ENCODE measurements around the gene MOGAT1. TPM values are rescaled to one million over a fixed set of nuclear protein-coding genes. Genes with fewer than 3 reads are reported as not detected.

Gene MOGAT1
- total and polyA plus RNA-seq, 9 of the 15 experiments (the other 6 are each of a cell fraction or from before 2014, with no cell fraction given): not detected

DNA sequence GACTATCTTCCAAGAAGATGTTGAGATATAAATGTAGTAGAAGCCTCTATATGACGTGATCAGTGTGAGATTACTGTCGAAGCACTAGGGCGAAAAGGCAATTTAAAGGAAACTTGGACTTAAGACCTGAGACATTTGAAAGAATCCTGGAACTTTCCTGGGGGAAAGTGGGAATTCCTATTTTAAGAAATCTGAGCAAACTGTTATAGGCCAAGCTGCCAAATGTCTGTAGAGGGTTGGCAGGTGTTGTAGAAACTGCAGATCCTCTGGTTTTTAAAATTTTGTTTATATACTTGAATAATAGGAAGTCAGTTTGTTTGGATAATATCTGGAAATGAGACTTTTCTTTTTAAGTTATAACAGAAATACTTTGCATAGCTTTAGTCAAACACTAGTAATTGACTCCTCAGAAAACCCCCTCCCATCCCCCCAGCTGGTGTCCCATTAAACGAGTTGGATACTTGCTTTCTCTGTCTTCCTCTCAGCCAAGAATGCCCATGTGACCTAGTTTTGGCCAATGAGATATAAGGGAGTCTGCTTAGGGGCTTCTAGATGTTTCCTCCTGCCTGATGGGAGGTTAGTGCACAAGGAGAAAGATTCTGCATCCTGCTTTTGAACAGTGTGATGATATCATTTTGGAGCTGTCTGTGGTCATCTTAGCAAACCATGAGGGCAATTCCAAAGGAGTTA, 61.2 kb downstream of the MOGAT1 start:
- no peak for TF ChIP-seq NUFIP1 (IDR thresholded peaks at IDR 0.05; ENCODE audit: partially characterized antibody)
- TF ChIP-seq TGIF2 (CRISPR knock-in tag; IDR thresholded peaks at IDR 0.05): no peak
- TF ChIP-seq, protein P1, sequence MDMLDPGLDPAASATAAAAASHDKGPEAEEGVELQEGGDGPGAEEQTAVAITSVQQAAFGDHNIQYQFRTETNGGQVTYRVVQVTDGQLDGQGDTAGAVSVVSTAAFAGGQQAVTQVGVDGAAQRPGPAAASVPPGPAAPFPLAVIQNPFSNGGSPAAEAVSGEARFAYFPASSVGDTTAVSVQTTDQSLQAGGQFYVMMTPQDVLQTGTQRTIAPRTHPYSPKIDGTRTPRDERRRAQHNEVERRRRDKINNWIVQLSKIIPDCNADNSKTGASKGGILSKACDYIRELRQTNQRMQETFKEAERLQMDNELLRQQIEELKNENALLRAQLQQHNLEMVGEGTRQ (CRISPR knock-in tag; IDR thresholded peaks at IDR 0.05): peak; percentile 64
- no peak for TF ChIP-seq TAL1 (IDR thresholded peaks at IDR 0.05)
- TF ChIP-seq, protein P2, sequence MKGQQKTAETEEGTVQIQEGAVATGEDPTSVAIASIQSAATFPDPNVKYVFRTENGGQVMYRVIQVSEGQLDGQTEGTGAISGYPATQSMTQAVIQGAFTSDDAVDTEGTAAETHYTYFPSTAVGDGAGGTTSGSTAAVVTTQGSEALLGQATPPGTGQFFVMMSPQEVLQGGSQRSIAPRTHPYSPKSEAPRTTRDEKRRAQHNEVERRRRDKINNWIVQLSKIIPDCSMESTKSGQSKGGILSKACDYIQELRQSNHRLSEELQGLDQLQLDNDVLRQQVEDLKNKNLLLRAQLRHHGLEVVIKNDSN (CRISPR knock-in tag; IDR thresholded peaks at IDR 0.05): 0 out of 2 replicates have a peak, but pooled peaks have one; percentile 28
- TF ChIP-seq TBP (optimal IDR thresholded peaks at IDR 0.05; ENCODE audit: low read depth, low read length): no peak
- no peak for TF ChIP-seq ZNF77 (CRISPR knock-in tag; IDR thresholded peaks at IDR 0.05)
- peak; percentile 33 for TF ChIP-seq NFYB (IDR thresholded peaks at IDR 0.05; ENCODE audit: extremely low read depth, insufficient read length)
- TF ChIP-seq TCF3 (CRISPR knock-in tag; IDR thresholded peaks at IDR 0.05): no peak
- no peak for TF ChIP-seq TAF9B (IDR thresholded peaks at IDR 0.05; ENCODE audit: partially characterized antibody)
- no peak for TF ChIP-seq GATAD2A (IDR thresholded peaks at IDR 0.05)
- no peak for TF ChIP-seq NR2C1 (IDR thresholded peaks at IDR 0.05)
- TF ChIP-seq NR2C1 (tag; IDR thresholded peaks at IDR 0.05): no peak
- TF ChIP-seq MIER1 (IDR thresholded peaks at IDR 0.05; ENCODE audit: low read depth): no peak
- 0 out of 2 replicates have a peak, but pooled peaks have one; percentile 41 for TF ChIP-seq RAD51 (IDR thresholded peaks at IDR 0.05; ENCODE audit: borderline replicate concordance, low read depth)
- no peak overlapping the region for H3K27ac ChIP-seq (ENCODE audit: extremely low read depth, low read depth, low read length)
- DNase-seq (ENCODE audit: extremely low read depth in 1 of 4, low spot score in 3 of 4) (no peak), ATAC-seq (no peak), FAIRE-seq (no peak)
- intact Hi-C loops (cut with micrococcal nuclease): no loop called here
- POLR2A ChIA-PET: no interaction called here
- BruUV-seq (replicated peaks): no TSS peak
- no peak overlapping the region for H3K4me2 ChIP-seq (ENCODE audit: insufficient read depth, low read length)
- no peaks in the 10 kb centered on the region for H3K9me1 ChIP-seq (ENCODE audit: control insufficient read depth, insufficient read depth, low read length)
- H2AFZ ChIP-seq (ENCODE audit: low read depth, low read length): no peak overlapping the region
- no peaks in the 10 kb centered on the region for H3K9me3 ChIP-seq (replicated peaks; ENCODE audit: control insufficient read depth, insufficient read depth, low read depth, low read length)
- H3K9ac ChIP-seq (ENCODE audit: insufficient read depth in 1 of 2, low read depth in 2 of 2, low read length in 2 of 2): no peak overlapping the region
- WGBS (ENCODE audit: insufficient coverage, low coverage, missing lambda C conversion rate): 42% methylated on average over 4 of the region's 4 CpGs
- no peaks in the 10 kb centered on the region for H3K36me3 ChIP-seq (ENCODE audit: control insufficient read depth, insufficient read depth, low read length)
- CTCF ChIA-PET (ENCODE audit: low intra/inter-chr PET ratio): no interaction called here
- in situ Hi-C loops (cut with MboI): no loop called here
- H3K79me2 ChIP-seq (ENCODE audit: control insufficient read depth, insufficient read depth, low read length): no peaks in the 10 kb centered on the region
- no peak overlapping the region for H3K4me3 ChIP-seq
- no peaks in the 10 kb centered on the region for H4K20me1 ChIP-seq (replicated peaks; ENCODE audit: control insufficient read depth, insufficient read depth, low read length)
- no peaks in the 10 kb centered on the region for H3K27me3 ChIP-seq (ENCODE audit: control insufficient read depth in 2 of 2, insufficient read depth in 2 of 2, low read length in 2 of 2)
- H3K4me1 ChIP-seq (replicated peaks in 1 of 2; ENCODE audit: control insufficient read depth in 2 of 2, insufficient read depth in 2 of 2, low read length in 2 of 2): no peaks in the 10 kb centered on the region
